Measurements from ENCODE around the gene C1QTNF9. TPM values are rescaled to one million over a fixed set of nuclear protein-coding genes. Genes with fewer than 3 reads are reported as not detected.

C1QTNF9 gene
- total and polyA plus RNA-seq, 2 of the 8 experiments (the other 6 are each of a cell fraction or from before 2014, with no cell fraction given): not detected

DNA sequence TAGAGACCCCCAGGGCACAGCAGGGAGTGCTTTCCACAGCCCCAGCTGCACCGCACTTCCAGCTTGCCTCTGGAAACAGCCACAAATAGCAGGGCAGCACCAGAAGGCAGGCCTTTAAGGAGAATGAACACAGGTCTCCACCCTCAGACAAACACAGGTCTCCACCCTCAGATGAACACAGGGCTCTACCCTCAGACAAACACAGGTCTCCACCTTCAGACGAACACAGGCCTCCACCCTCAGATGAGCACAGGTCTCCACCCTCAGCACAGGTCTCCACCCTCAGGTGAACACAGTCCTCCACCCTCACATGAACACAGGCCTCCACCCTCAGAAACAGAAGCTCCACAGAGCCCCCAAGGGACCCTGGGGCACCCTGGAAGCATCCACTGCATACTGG, 51.7 kb downstream of the C1QTNF9 start:
- Histone ChIP-seq H4K5ac (ENCODE audit: insufficient read length, low read depth, low read length) (no peak overlapping the region), H3K4me1 (replicated peaks in 1 of 4; ENCODE audit: control insufficient read depth in 3 of 4, insufficient read depth in 4 of 4, low read length in 3 of 4) (no peaks in the 10 kb centered on the region), H3K4me3 (ENCODE audit: extremely low read depth in 1 of 4, insufficient read depth in 2 of 4, low read depth in 3 of 4, low read length in 4 of 4) (no peak overlapping the region), H2AK5ac (ENCODE audit: low read depth, low read length) (no peak overlapping the region), H4K20me1 (replicated peaks in 1 of 2; ENCODE audit: control insufficient read depth in 1 of 2, insufficient read depth in 2 of 2, low read length in 2 of 2) (peaks cover 0 to 11% of the 10 kb centered on the region in 2 experiments), H3K23me2 (ENCODE audit: low read depth, low read length) (peaks cover 11% of the 10 kb centered on the region), H2BK15ac (ENCODE audit: low read length) (no peak overlapping the region), H3K18ac (ENCODE audit: extremely low read depth, low read length) (no peak overlapping the region), H2BK120ac (replicated peaks; ENCODE audit: low read depth, low read length) (no peak overlapping the region), H3K4me2 (ENCODE audit: insufficient read depth in 1 of 2, low read depth in 2 of 2, low read length in 2 of 2) (no peak overlapping the region), H2BK12ac (ENCODE audit: low read depth, low read length) (no peak overlapping the region), H3K27ac (ENCODE audit: low read depth, low read length) (no peak overlapping the region), H3K4ac (replicated peaks; ENCODE audit: insufficient read length, low read depth, low read length) (no peak overlapping the region), H2BK20ac (ENCODE audit: low read length) (no peak overlapping the region), H3K79me1 (ENCODE audit: low read depth, low read length) (no peaks in the 10 kb centered on the region), H3K56ac (replicated peaks; ENCODE audit: insufficient read length, low read depth, low read length) (no peak overlapping the region), H3K79me2 (ENCODE audit: control insufficient read depth in 1 of 2, insufficient read depth in 2 of 2, low read length in 2 of 2) (no peaks in the 10 kb centered on the region), H3K9ac (replicated peaks in 1 of 4; ENCODE audit: extremely low read depth in 1 of 4, low read depth in 3 of 4, low read length in 3 of 4) (no peak overlapping the region), H3K14ac (ENCODE audit: insufficient read length) (no peak overlapping the region), H2BK5ac (ENCODE audit: low read depth, low read length) (no peak overlapping the region), H4K8ac (ENCODE audit: extremely low read depth, insufficient read depth, low read length) (no peak overlapping the region), H4K91ac (replicated peaks; ENCODE audit: insufficient read length, low read length) (no peak overlapping the region), H3K27me3 (replicated peaks in 1 of 4; ENCODE audit: control insufficient read depth in 3 of 4, extremely low read depth in 1 of 4, insufficient read depth in 3 of 4, low read length in 3 of 4) (peaks cover 0 to 2% (median 0%) of the 10 kb centered on the region in 4 experiments; a peak in 1 of 7 replicates), H2AFZ (ENCODE audit: low read length) (no peak overlapping the region), H3K36me3 (ENCODE audit: control insufficient read depth in 2 of 4, insufficient read depth in 4 of 4, low read length in 3 of 4) (peaks cover 0 to 7% (median 0%) of the 10 kb centered on the region in 4 experiments; a peak in 1 of 8 replicates), H3K9me3 (ENCODE audit: insufficient read depth in 2 of 2, low read depth in 1 of 2, low read length in 1 of 2) (peaks cover 0 to 9% of the 10 kb centered on the region in 2 experiments; a peak in 2 of 4 replicates), H3K23ac (ENCODE audit: insufficient read length) (no peak overlapping the region)
- WGBS, 2 experiments (ENCODE audit: extremely low coverage in 1 of 2, insufficient coverage in 1 of 2, insufficient read length in 1 of 2, insufficient replicate concordance in 2 of 2, low coverage in 1 of 2, low lambda C conversion rate in 2 of 2, missing lambda C conversion rate in 1 of 2): 84% methylated on average over 2 of the region's 2 CpGs; no CpG with 5 or more reads in 1 of the 2 experiments
- FAIRE-seq (no peak), DNase-seq (ENCODE audit: low read depth in 1 of 2, low spot score in 2 of 2) (no peak)
- ChIA-PET POLR2A (ENCODE audit: partially characterized antibody) (no interaction called here), CTCF (ENCODE audit: partially characterized antibody) (interaction anchor here (0.9 to 1.4 kb wide), 2 partner anchors 9 to 11 kb away, joined by 3 read pairs; no protein-coding TSS in a partner anchor)
- no peak for TF ChIP-seq TCF12 (IDR thresholded peaks at IDR 0.05; ENCODE audit: low read depth, low read length)
- no peak for TF ChIP-seq MAFK (IDR thresholded peaks at IDR 0.05; ENCODE audit: low read depth, low read length)
- TF ChIP-seq RBBP5 (IDR thresholded peaks at IDR 0.05; ENCODE audit: borderline replicate concordance, low read depth, low read length): no peak
- no peak for TF ChIP-seq HDAC6 (IDR thresholded peaks at IDR 0.05; ENCODE audit: low read depth, low read length)
- TF ChIP-seq, protein P1, sequence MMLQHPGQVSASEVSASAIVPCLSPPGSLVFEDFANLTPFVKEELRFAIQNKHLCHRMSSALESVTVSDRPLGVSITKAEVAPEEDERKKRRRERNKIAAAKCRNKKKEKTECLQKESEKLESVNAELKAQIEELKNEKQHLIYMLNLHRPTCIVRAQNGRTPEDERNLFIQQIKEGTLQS (IDR thresholded peaks at IDR 0.05; ENCODE audit: insufficient read depth, low read depth, low read length): no peak
- TF ChIP-seq SP1 (IDR thresholded peaks at IDR 0.05; ENCODE audit: low read depth, low read length): no peak
- no peak for TF ChIP-seq SP2 (IDR thresholded peaks at IDR 0.05; ENCODE audit: low read length)
- no peak for TF ChIP-seq RXRA (IDR thresholded peaks at IDR 0.05; ENCODE audit: insufficient read depth, low read depth, low read length)
- no peak for TF ChIP-seq SIN3A (conservative IDR thresholded peaks at IDR 0.05 in 1 of 2, IDR thresholded peaks at IDR 0.05 in 1 of 2; ENCODE audit: low read depth in 1 of 2, low read length in 2 of 2)
- no peak for TF ChIP-seq CEBPB (IDR thresholded peaks at IDR 0.05; ENCODE audit: low read depth, low read length)
- no peak for TF ChIP-seq EP300 (IDR thresholded peaks at IDR 0.05; ENCODE audit: borderline replicate concordance in 1 of 2, low read depth in 2 of 2, low read length in 2 of 2)
- no peak for TF ChIP-seq POU5F1 (IDR thresholded peaks at IDR 0.05; ENCODE audit: low read depth, low read length)
- TF ChIP-seq GTF2F1 (IDR thresholded peaks at IDR 0.05; ENCODE audit: borderline replicate concordance, low read depth, low read length): no peak
- TF ChIP-seq KDM4A (IDR thresholded peaks at IDR 0.05; ENCODE audit: low read depth, low read length, severe bottlenecking): no peak
